C4-2B (cell line): Measurements from ENCODE around the gene SRRM2.

Experiments
- CTCF ChIP-seq: fragments of 450-650 bp; conservative IDR thresholded peaks from 2 replicates; pipeline ENCODE4 v1.5.1; 2017; ENCODE audit warnings: mild to moderate bottlenecking
- ZFX ChIP-seq: fragments of 450-650 bp; IDR thresholded peaks from 2 replicates; pipeline ENCODE4 v1.6.1; 2017

- TF ChIP-seq CTCF = no peak
- no peak for TF ChIP-seq ZFX
Measured at GRCh38 chr16:2767891-2768290, 15.5 kb downstream of the SRRM2 start.
